Natural killer cell (primary cell): ENCODE measurements around the gene SLC29A1. TPM values are rescaled to one million over a fixed set of nuclear protein-coding genes. Genes with fewer than 3 reads are reported as not detected.
A peak's percentile ranks its signal among the peaks of the same experiment; 100 is the strongest.

ENCODE experiments used
- ATAC-seq, 3 donors: fragments of 150-1000 bp in 2 of 3; fragments of 200-7000 bp in 1 of 3; cut with Tn5 transposase; 1 replicate in 1 of 3; 2 replicates in 2 of 3; pipeline ENCODE4 v1.10.0; 2021; ENCODE audit warnings: mild to moderate bottlenecking in 2 of 3, moderate library complexity in 2 of 3
- DNase-seq, 2 donors: peaks; one replicate each; pipeline versions ENCODE4 v3.0.0 to v3.0.0-alpha.2; 2013 to 2021; ENCODE audit warnings: mixed read lengths in 1 of 2
- H3K27ac ChIP-seq: one replicate; pipeline ENCODE4 v1.5.1; 2013; ENCODE audit warnings: mild to moderate bottlenecking, low read length
- H3K27me3 ChIP-seq: one replicate; pipeline ENCODE4 v1.6.1; 2013; ENCODE audit warnings: low read length; ENCODE audit not compliant: control insufficient read depth, insufficient read depth
- H3K36me3 ChIP-seq: one replicate; pipeline ENCODE4 v1.6.1; 2013; ENCODE audit warnings: low read length; ENCODE audit not compliant: control insufficient read depth, insufficient read depth
- H3K4me1 ChIP-seq: one replicate; pipeline ENCODE4 v1.6.1; 2013; ENCODE audit warnings: low read length; ENCODE audit not compliant: control insufficient read depth, insufficient read depth
- H3K4me3 ChIP-seq: one replicate; pipeline ENCODE4 v1.5.1; 2013; ENCODE audit warnings: low read length
- H3K9me3 ChIP-seq: one replicate; pipeline ENCODE4 v1.6.1; 2013; ENCODE audit warnings: low read length; ENCODE audit not compliant: control insufficient read depth, insufficient read depth
- H3K27ac Mint-ChIP-seq, 2 donors: one replicate each; pipeline ENCODE4 v1.8.0; 2022; ENCODE audit warnings: mild to moderate bottlenecking in 2 of 2, mixed read lengths in 2 of 2, moderate library complexity in 1 of 2
- H3K27me3 Mint-ChIP-seq, 2 donors: one replicate each; pipeline ENCODE4 v1.8.0; 2022; ENCODE audit warnings: low read depth in 2 of 2, mixed read lengths in 2 of 2
- H3K36me3 Mint-ChIP-seq: one replicate; pipeline ENCODE4 v1.8.0; 2022; ENCODE audit warnings: mixed read lengths
- H3K4me1 Mint-ChIP-seq, 2 donors: one replicate each; pipeline ENCODE4 v1.8.0; 2022; ENCODE audit warnings: mixed read lengths in 2 of 2
- H3K4me3 Mint-ChIP-seq: one replicate; pipeline ENCODE4 v1.8.0; 2022; ENCODE audit warnings: mild to moderate bottlenecking, moderate library complexity, mixed read lengths
- H3K9me3 Mint-ChIP-seq, 2 donors: one replicate each; pipeline ENCODE4 v1.8.0; 2022; ENCODE audit warnings: mixed read lengths in 2 of 2
- CTCF ChIP-seq: fragments of 200-600 bp; IDR thresholded peaks from one replicate; pipeline ENCODE4 v1.8.0; 2022; ENCODE audit warnings: antibody characterized with exemption
- WGBS: methylation state at CpG from one replicate; pipeline ENCODE4 v1.1.7; 2013; ENCODE audit warnings: missing lambda C conversion rate; ENCODE audit not compliant: insufficient coverage; 5-methylcytosine and 5-hydroxymethylcytosine counted together
- intact Hi-C: fragments of 100-400 bp; cut with micrococcal nuclease; formaldehyde crosslinking; loops from one replicate; pipeline ENCODE4 v1.14.2; 2022
- total RNA-seq, 4 donors: library from RNA; stranded (reverse); fragments of 120-200 nt in 1 of 4; gene quantifications; one replicate each; pipeline versions ENCODE4 v1.2.3 to v1.2.4, GENCODE V29; 2013 to 2022

SLC29A1 gene
- total RNA-seq, 3 donors from 2014 or later (not counting 1 experiment from before 2014, with no cell fraction given), result 2.2 to 5.5 (median 5.2) TPM

DNA sequence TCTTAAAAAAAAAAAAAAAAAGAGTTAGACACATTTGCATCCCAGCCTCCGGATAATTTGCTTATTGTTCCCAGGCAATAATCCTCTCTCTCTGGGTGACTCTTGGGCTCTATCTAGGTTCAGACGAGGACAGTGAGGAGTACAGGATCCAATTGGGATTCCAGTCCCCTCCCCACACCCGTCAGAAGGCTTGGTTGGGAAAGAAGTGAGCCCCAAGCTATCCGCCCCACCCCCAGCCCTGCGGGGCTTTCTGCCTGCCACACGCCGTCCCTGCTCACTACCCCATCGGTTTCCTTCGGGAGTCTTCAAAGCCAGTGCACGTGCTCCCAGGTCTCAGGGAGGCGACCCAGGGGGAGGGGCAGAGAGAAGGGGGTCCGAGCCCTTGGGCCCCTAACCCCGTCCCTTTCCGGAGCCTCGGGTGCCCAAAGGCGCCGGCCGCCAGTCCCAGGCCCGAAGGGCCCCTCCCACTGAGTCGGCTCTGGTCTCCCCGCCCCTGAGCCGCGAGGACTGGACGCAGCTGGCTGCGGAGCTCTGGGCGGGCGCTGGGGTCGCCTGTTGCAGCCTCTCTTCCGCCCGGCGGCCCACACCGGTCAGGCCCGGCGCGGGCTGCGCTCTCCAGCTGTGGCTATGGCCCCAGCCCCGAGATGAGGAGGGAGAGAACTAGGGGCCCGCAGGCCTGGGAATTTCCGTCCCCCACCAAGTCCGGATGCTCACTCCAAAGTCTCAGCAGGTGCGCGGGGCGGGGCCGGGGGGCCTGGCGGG is 4.2 kb upstream of the SLC29A1 start:
- H3K27ac ChIP-seq, result no peak overlapping the region
- ATAC-seq, result peak; percentile 32 to 68 (median 49)
- H3K4me1 ChIP-seq, result peaks cover 32% of the 10 kb centered on the region
- H3K4me3 ChIP-seq, result peak overlapping the region; percentile 31
- TF ChIP-seq CTCF, result no peak
- Mint-ChIP-seq H3K4me3 (peak overlapping the region; percentile 79), H3K9me3 (no peaks in the 10 kb centered on the region), H3K27ac (peak overlapping the region in 1 of 2 donors; percentile 59), H3K4me1 (peaks cover 10 to 32% of the 10 kb centered on the region in 2 donors), H3K36me3 (no peaks in the 10 kb centered on the region), H3K27me3 (peaks cover 0 to 9% of the 10 kb centered on the region in 2 donors)
- H3K27me3 ChIP-seq, result no peaks in the 10 kb centered on the region
- intact Hi-C loops, result no loop called here
- no peaks in the 10 kb centered on the region for H3K9me3 ChIP-seq
- 3% methylated on average over 38 of the region's 45 CpGs for WGBS
- H3K36me3 ChIP-seq, result no peaks in the 10 kb centered on the region
- DNase-seq, result peak in 1 of 2 donors; percentile 44

- no peaks in the 10 kb centered on the region for H3K36me3 ChIP-seq
- Mint-ChIP-seq H3K9me3 (no peaks in the 10 kb centered on the region), H3K4me3 (peak overlapping the region; percentile 25), H3K36me3 (no peaks in the 10 kb centered on the region), H3K4me1 (peaks cover 16 to 37% of the 10 kb centered on the region in 2 donors), H3K27ac (peak overlapping the region in 1 of 2 donors; percentile 59), H3K27me3 (peaks cover 0 to 8% of the 10 kb centered on the region in 2 donors)
- no peaks in the 10 kb centered on the region for H3K9me3 ChIP-seq
- no peaks in the 10 kb centered on the region for H3K27me3 ChIP-seq
- peaks cover 33% of the 10 kb centered on the region for H3K4me1 ChIP-seq
- 60% methylated on average over 19 of the region's 28 CpGs for WGBS
- DNase-seq (no peak), ATAC-seq (no peak)
- H3K27ac ChIP-seq, result no peak overlapping the region
- intact Hi-C loops, result loop anchor here (5.0 kb wide), 1 partner anchor 48 kb away; no protein-coding TSS in a partner anchor
- H3K4me3 ChIP-seq, result no peak overlapping the region
- no peak for TF ChIP-seq CTCF
Measured at GRCh38 chr6:44219815-44220784, 3.3 kb upstream of the SLC29A1 start.

- Histone ChIP-seq H3K4me1 (peaks cover 33% of the 10 kb centered on the region), H3K27me3 (no peaks in the 10 kb centered on the region), H3K9me3 (no peaks in the 10 kb centered on the region), H3K4me3 (no peak overlapping the region), H3K27ac (no peak overlapping the region), H3K36me3 (no peaks in the 10 kb centered on the region)
- Mint-ChIP-seq H3K36me3 (no peaks in the 10 kb centered on the region), H3K4me3 (peak overlapping the region; percentile 37), H3K9me3 (no peaks in the 10 kb centered on the region), H3K27ac (peak overlapping the region in 1 of 2 donors; percentile 65), H3K27me3 (peaks cover 0 to 8% of the 10 kb centered on the region in 2 donors), H3K4me1 (peaks cover 16 to 37% of the 10 kb centered on the region in 2 donors)
- WGBS, result 96% methylated on average over 4 of the region's 4 CpGs
- ATAC-seq (no peak), DNase-seq (no peak)
- intact Hi-C loops, result loop anchor here (1.0 to 5.0 kb wide), 2 partner anchors 16 to 49 kb away; no protein-coding TSS in a partner anchor
- TF ChIP-seq CTCF, result no peak
Measured at GRCh38 chr6:44220913-44221290, 2.5 kb upstream of the SLC29A1 start.
